A549 (cell line): ENCODE results near the gene IFI6. TPM values are rescaled to one million over a fixed set of nuclear protein-coding genes. Genes with fewer than 3 reads are reported as not detected.

ENCODE experiments used
- ATAC-seq, 2 experiments: fragments of 200-7000 bp in 1 of 2; fragments of >200 bp in 1 of 2; cut with Nextera tagmentation in 1 of 2; cut with Tn5 transposase in 1 of 2; 3 replicates each; pipeline versions ENCODE4 v1.8.0 to v1.9.1; 2018 to 2020; ENCODE audit warnings: mild to moderate bottlenecking in 1 of 2, moderate library complexity in 1 of 2
- CTCF ChIA-PET: fragments of 300-600 bp; sonication (Branson Sonifier 250); formaldehyde crosslinking; extraction: SDS; loops from one replicate; lab custom pipeline; 2021; ENCODE audit warnings: antibody characterized with exemption, inconsistent platforms; lab: Yijun Ruan, JAX
- POLR2A ChIA-PET: fragments of 350-600 bp; formaldehyde crosslinking; extraction: SDS; loops from one replicate; lab custom pipeline; 2021; ENCODE audit warnings: antibody characterized with exemption, inconsistent platforms; lab: Yijun Ruan, JAX
- DNase-seq, 2 experiments: peaks; one replicate each; pipeline versions ENCODE4 v3.0.0 to v3.0.0-alpha.2; 2011 to 2016; ENCODE audit warnings: low read depth in 1 of 2, low spot score in 1 of 2
- FAIRE-seq: peaks from 2 replicates; lab custom pipeline; 2011; peaks lifted over from hg19 to GRCh38; lab: Jason Lieb, UNC
- H3K27ac ChIP-seq, 2 experiments: fragments of >200 bp; sonication (Bioruptor Twin); formaldehyde crosslinking; 3 replicates each; pipeline ENCODE4 v1.5.1; 2016 to 2017
- H3K4me1 ChIP-seq: fragments of >200 bp; sonication (Bioruptor Twin); formaldehyde crosslinking; 3 replicates; pipeline ENCODE4 v1.6.1; 2016
- H3K4me2 ChIP-seq: fragments of >200 bp; sonication (Bioruptor Twin); formaldehyde crosslinking; 3 replicates; pipeline ENCODE4 v1.6.1; 2016
- H3K4me3 ChIP-seq: fragments of >200 bp; sonication (Bioruptor Twin); formaldehyde crosslinking; 3 replicates; pipeline ENCODE4 v1.5.1; 2016
- H3K9me3 ChIP-seq: fragments of >200 bp; sonication (Bioruptor Twin); formaldehyde crosslinking; 3 replicates; pipeline ENCODE4 v1.6.1; 2016
- CHD4 ChIP-seq: fragments of 200-600 bp; sonication (generic); IDR thresholded peaks from 2 replicates; pipeline ENCODE4 v1.6.1; 2016; ENCODE audit warnings: antibody characterized with exemption, mild to moderate bottlenecking, borderline replicate concordance
- CTCF ChIP-seq: fragments of >200 bp; sonication (Bioruptor Twin); formaldehyde crosslinking; IDR thresholded peaks from 3 replicates; pipeline ENCODE4 v1.5.1; 2016
- E2F6 ChIP-seq: IDR thresholded peaks from 2 replicates; pipeline ENCODE4 v1.6.1; 2012; ENCODE audit warnings: low read depth, borderline replicate concordance
- EHMT2 ChIP-seq: fragments of 200-600 bp; sonication (generic); IDR thresholded peaks from 2 replicates; pipeline ENCODE4 v1.6.1; 2016; ENCODE audit warnings: antibody characterized with exemption, low read depth, mild to moderate bottlenecking, moderate library complexity
- HES2 ChIP-seq: fragments of >200 bp; sonication (Bioruptor Twin); formaldehyde crosslinking; IDR thresholded peaks from 2 replicates; pipeline ENCODE4 v1.6.1; 2016
- HEYL ChIP-seq: fragments of 250-450 bp; sonication (Bioruptor Pico); IDR thresholded peaks from 2 replicates; pipeline ENCODE4 v1.8.0; 2021; ENCODE audit warnings: mild to moderate bottlenecking, moderate library complexity
- HMGXB4 ChIP-seq: fragments of 250-450 bp; sonication (Bioruptor Pico); IDR thresholded peaks from 2 replicates; pipeline ENCODE4 v1.5.0; 2021; ENCODE audit warnings: mild to moderate bottlenecking, moderate library complexity, borderline replicate concordance
- KDM5A ChIP-seq: fragments of 200-600 bp; sonication (generic); IDR thresholded peaks from 2 replicates; pipeline ENCODE4 v1.6.1; 2016; ENCODE audit warnings: antibody characterized with exemption, mild to moderate bottlenecking
- MAFK ChIP-seq: fragments of 450-650 bp; IDR thresholded peaks from 2 replicates; pipeline ENCODE4 v1.6.1; 2014; ENCODE audit not compliant: partially characterized antibody
- MAX ChIP-seq: IDR thresholded peaks from 2 replicates; pipeline ENCODE4 v1.6.1; 2012
- PBX3 ChIP-seq: IDR thresholded peaks from 2 replicates; pipeline ENCODE4 v1.6.1; 2012
- POLR2AphosphoS2 ChIP-seq: conservative IDR thresholded peaks from 2 replicates; pipeline ENCODE4 v1.6.1; 2012; ENCODE audit warnings: low read length, improper control_type of control experiment, inconsistent platforms
- REST ChIP-seq: fragments of 200-600 bp; sonication (generic); IDR thresholded peaks from 2 replicates; pipeline ENCODE4 v1.6.1; 2016; ENCODE audit warnings: antibody characterized with exemption, mild to moderate bottlenecking, moderate library complexity
- RFX5 ChIP-seq: fragments of 450-650 bp; IDR thresholded peaks from 2 replicates; pipeline ENCODE4 v1.7.1; 2014; ENCODE audit warnings: antibody characterized with exemption, mild to moderate bottlenecking, moderate library complexity
- RNF2 ChIP-seq: fragments of 200-600 bp; sonication (generic); IDR thresholded peaks from 2 replicates; pipeline ENCODE4 v1.6.1; 2016; ENCODE audit warnings: low read depth, mild to moderate bottlenecking, antibody characterized with exemption, moderate library complexity, borderline replicate concordance
- SREBF2 ChIP-seq: fragments of 450-650 bp; IDR thresholded peaks from 2 replicates; pipeline ENCODE4 v1.6.1; 2014; ENCODE audit warnings: mild to moderate bottlenecking, moderate library complexity
- USF2 ChIP-seq: fragments of 450-650 bp; IDR thresholded peaks from 2 replicates; pipeline ENCODE4 v1.6.1; 2014; ENCODE audit warnings: antibody characterized with exemption
- ZC3H11A ChIP-seq: fragments of 450-650 bp; IDR thresholded peaks from 2 replicates; pipeline ENCODE4 v1.6.1; 2014; ENCODE audit warnings: antibody characterized with exemption, mild to moderate bottlenecking
- ZFP36 ChIP-seq: fragments of 450-650 bp; IDR thresholded peaks from 2 replicates; pipeline ENCODE4 v1.6.1; 2014; ENCODE audit warnings: borderline replicate concordance; ENCODE audit not compliant: partially characterized antibody
- ZNF302 ChIP-seq: fragments of 250-450 bp; sonication (Bioruptor Pico); IDR thresholded peaks from 2 replicates; pipeline ENCODE4 v1.9.0; 2021; ENCODE audit warnings: inconsistent platforms, mild to moderate bottlenecking, moderate library complexity
- WGBS: methylation state at CpG from one replicate; pipeline ENCODE4 v1.1.6; 2017; ENCODE audit errors: missing lambda C conversion rate; 5-methylcytosine and 5-hydroxymethylcytosine counted together
- polyA plus RNA-seq, 4 experiments: library from polyadenylated mRNA; depleted of rRNA in 3 of 4; stranded (reverse); fragments of >200 nt; fragmentation: RNase III in 1 of 4; extraction: RNeasy Plus Mini Kit Qiagen cat#74134 plus additional on column Dnase treatment in 1 of 4; gene quantifications; 2 replicates in 3 of 4; 3 replicates in 1 of 4; pipeline ENCODE4 v1.2.3, GENCODE V29; 2011 to 2017

Gene IFI6
- polyA plus RNA-seq, 2 of the 4 experiments (the other 2 are of a cell fraction) = 6.3 to 8.8 TPM

- no peak for FAIRE-seq
- H3K9me3 ChIP-seq = no peaks in the 10 kb centered on the region
- no peak for ATAC-seq
- ChIA-PET CTCF (interaction anchor here (0.8 to 4.0 kb wide), 8 partner anchors 8 to 359 kb away, joined by 3 to 29 read pairs (median 4); no protein-coding TSS in a partner anchor), POLR2A (no interaction called here)
- TF ChIP-seq PBX3 (no peak), RNF2 (no peak), EHMT2 (no peak), ZC3H11A (no peak), KDM5A (no peak), CHD4 (no peak), HMGXB4 (CRISPR knock-in tag) (no peak), REST (no peak), ZNF302 (CRISPR knock-in tag) (no peak), CTCF (no peak), MAFK (no peak), HES2 (no peak), MAX (no peak)
- TF ChIP-seq, all 56 proteins: peak for 0
- no peak overlapping the region for H3K27ac ChIP-seq
- H3K4me3 ChIP-seq = no peak overlapping the region
- H3K4me2 ChIP-seq = no peak overlapping the region
- H3K4me1 ChIP-seq = peaks cover 9% of the 10 kb centered on the region; the same call in 1 of the 3 replicates
- 88% methylated on average over 7 of the region's 7 CpGs for WGBS
- DNase-seq = no peak
Observed at GRCh38 chr1:27656157-27656893, 15.7 kb downstream of the IFI6 start.

GRCh38 chr1:27655151-27655937 lies 16.6 kb downstream of the IFI6 start:
- Histone ChIP-seq H3K27ac (no peak overlapping the region; a peak in 1 of 6 replicates), H3K4me3 (no peak overlapping the region), H3K4me2 (no peak overlapping the region), H3K9me3 (no peaks in the 10 kb centered on the region), H3K4me1 (peaks cover 9% of the 10 kb centered on the region; the same call in 1 of the 3 replicates)
- DNase-seq (no peak), FAIRE-seq (no peak), ATAC-seq (no peak)
- 65% methylated on average over 10 of the region's 11 CpGs for WGBS
- ChIA-PET CTCF (interaction anchor here (0.8 to 4.0 kb wide), 6 partner anchors 9 to 358 kb away, joined by 3 to 29 read pairs (median 5); no protein-coding TSS in a partner anchor), POLR2A (no interaction called here)
- no peak for TF ChIP-seq MAFK
- TF ChIP-seq HEYL (CRISPR knock-in tag) = no peak
- TF ChIP-seq RFX5 = no peak
- TF ChIP-seq E2F6 = no peak
- no peak for TF ChIP-seq USF2
- no peak for TF ChIP-seq SREBF2
- no peak for TF ChIP-seq ZFP36
- no peak for TF ChIP-seq POLR2AphosphoS2
